GM18519 (cell line): ENCODE measurements around the gene LMX1A.

Source experiments
- ATAC-seq: cut with Tn5 transposase; IDR thresholded peaks from one replicate; pipeline ENCODE4 v1.9.1; 2021; ENCODE audit warnings: mild to moderate bottlenecking, moderate library complexity; ENCODE audit not compliant: unreplicated experiment, low FRiP score

Gene LMX1A

DNA sequence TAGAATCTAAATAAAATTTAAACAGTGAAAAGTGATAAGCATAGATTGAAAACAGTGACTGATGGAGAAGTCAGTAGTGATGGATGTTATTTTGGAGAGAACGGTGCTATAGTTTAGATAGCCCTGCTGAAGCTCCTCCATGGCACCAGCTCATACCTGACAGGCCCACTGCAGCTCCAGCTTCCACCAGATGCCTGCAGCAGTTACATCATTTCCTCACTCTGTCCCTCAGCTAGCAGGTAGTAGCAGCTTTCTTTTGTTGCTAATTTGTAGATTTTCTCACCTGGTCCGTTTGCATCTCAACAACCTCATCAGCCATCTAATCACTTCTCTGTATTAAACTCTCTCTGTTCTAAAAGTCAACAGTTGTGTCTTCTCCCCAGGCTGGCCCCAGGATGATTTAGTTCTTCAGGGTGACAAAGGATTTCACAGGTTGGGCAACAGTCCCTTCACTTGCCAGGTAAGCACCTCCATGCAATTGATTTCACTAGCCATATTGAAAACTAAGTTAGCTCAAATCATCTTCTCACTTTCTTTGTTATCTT is 128.3 kb downstream of the LMX1A start:
- no peak for ATAC-seq

- ATAC-seq, result no peak
These were observed 130.2 kb downstream of the LMX1A start for GRCh38 chr1:165226326-165226725.

DNA sequence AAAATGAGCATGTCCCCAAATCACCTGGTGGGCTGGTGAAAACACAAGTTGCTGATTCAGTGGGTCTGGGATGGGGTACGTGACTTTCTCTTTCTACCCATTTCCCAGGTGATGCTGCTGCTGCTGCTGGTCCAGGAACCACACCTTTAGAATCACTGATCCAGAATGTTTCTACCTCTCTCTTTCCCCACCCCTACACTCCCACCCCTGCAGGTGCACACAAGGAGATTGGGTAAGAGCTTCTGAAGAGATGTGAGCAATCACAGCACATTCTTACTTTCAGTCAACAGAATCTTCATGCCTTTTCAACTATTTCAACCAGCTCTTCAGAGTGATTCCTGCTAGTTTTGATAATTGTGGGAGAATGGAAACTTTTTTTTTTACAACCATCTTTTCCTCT is 130.9 kb downstream of the LMX1A start:
- ATAC-seq, result no peak

DNA sequence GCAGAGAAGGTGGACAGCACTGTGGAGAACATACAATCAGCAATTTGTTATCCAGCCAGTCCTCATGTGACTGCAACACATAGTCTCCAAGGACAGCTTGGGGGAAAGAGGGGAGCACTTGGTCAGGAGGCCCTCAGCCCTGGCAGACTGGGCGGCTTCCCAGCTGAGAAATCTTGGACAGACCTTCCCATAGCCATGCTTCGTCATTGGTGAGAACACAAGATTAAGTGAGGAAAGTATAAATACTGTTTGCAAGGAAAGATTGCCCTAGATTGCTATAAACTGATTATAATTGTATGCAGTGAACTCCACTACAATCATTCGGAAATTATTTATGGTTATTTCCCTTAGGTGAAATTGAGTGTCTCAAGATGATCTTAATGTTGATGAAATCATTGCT is 131.5 kb downstream of the LMX1A start:
- no peak for ATAC-seq

GRCh38 chr1:165224504-165224903 is 132.0 kb downstream of the LMX1A start:
- no peak for ATAC-seq

DNA sequence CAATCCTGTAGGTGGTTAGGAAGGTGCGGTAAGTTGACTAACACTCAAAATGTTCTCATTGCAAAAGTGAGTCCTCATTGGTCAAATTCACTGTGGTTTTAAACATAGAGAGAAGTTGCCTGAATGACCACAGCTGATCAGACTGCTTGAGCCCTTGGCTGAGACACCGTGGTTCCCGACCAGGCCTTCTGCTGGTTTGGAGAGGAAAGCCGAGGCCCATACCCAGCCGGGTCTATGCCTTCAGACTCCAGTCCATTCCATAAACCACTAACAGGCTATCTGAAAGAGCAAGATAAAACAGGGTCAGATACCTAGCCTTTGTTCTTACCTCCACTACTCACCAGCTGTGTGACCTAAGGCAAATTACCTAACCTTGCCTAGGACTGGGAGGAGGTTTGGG is 133.9 kb downstream of the LMX1A start:
- ATAC-seq, result no peak

GRCh38 chr1:165218731-165219130 is 137.8 kb downstream of the LMX1A start:
- ATAC-seq, result no peak

GRCh38 chr1:165217958-165218357 is 138.6 kb downstream of the LMX1A start:
- no peak for ATAC-seq

DNA sequence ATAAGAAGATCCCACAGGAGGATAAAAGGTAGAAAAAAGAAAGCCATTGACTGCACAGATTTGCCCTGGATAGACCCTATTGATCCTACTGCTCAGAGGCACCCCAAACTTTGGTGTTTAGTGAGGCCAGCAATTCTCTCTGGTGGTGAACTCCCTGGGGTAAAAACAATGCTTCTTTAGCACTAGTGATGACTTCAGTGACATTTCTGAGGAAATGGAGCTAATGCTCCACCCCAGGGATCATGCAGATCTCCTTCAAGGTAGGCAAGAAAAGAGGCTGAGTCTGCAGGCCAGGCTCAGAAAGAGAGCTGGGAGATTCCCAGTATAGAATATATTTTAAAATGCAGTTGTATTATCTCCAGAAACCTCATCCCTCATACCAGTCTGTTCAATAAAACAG is 140.3 kb downstream of the LMX1A start:
- ATAC-seq, result no peak

DNA sequence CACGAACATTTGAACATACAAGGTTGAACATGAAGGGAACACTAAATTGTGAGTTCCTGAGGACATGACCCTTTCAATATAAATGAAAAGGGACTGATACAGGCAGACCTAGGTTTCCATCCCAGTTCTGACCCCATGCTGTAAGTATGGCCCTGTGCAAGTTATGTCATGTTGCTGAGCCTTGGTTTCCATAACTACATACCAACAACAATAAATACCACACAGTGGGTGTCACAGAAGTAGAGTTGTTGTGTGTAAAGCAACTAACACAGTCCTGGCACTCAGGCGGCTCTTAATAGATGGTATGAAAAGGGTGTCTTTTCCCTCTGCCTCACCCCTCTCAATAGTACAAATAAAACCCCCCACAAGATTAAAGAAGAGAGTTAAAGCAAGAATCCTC is 140.8 kb downstream of the LMX1A start:
- no peak for ATAC-seq

- no peak for ATAC-seq
These were observed 144.3 kb downstream of the LMX1A start for GRCh38 chr1:165212229-165212628.

GRCh38 chr1:165207853-165208515 is 148.5 kb downstream of the LMX1A start:
- ATAC-seq, result no peak

GRCh38 chr1:165205145-165205544 is 151.4 kb downstream of the LMX1A start:
- ATAC-seq, result no peak

DNA sequence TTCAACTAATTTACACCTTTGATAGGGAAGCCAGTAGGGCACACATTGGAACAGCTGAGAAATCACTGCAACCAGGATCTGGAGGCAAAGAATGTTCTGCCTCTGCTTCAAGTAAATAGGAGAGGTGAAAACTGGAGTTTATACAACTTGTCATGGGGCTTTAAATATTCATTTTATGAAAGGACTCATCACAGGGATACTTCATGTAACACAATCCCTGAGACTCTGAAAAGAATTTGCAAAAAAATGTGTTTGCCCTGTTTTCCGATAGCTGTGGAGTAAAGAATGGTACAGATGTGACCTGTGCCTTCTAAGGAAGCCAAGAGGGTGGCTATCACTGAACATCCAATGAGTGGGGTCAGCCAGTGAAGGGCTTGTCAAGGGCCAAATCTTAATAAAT is 152.0 kb downstream of the LMX1A start:
- ATAC-seq, result no peak

GRCh38 chr1:165191087-165191486 is 165.4 kb downstream of the LMX1A start:
- no peak for ATAC-seq

DNA sequence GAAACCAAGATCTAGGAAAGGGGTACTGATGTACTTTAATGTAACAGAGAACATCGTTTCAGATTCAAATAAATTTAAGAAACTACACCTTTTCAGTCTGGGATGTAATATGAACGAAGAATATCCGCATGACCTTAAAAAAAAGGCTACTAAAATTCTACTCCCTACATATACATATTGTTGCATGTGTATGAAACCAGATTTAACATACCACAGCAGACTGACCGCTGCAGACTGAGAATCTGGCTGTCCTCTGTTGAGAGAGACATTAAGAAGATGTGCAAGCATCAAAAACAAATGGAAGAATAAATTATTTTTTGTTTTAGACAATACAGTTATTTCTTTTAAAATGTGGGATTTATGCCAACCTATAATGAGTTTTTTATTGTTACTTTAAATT is 166.6 kb downstream of the LMX1A start:
- ATAC-seq, result no peak

DNA sequence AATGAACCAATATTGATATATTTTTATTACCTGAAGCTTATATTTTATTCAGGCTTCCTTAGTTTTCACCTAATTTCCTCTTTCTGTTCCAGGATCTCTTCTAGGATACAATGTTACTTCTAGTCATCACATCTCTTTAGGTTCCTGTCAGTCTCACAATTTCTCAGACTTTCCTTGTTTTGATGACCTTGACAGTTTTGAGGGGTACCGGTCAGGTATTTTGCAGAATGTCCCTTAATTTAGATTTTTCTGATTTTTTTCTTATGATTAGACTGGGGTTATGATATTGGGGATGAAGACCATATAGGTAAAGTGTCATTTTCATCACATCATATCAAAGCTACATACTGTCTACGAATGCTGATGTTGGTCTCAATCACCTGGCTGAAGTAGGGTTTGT is 167.5 kb downstream of the LMX1A start:
- no peak for ATAC-seq

GRCh38 chr1:165187031-165188009 is 169.2 kb downstream of the LMX1A start:
- ATAC-seq, result no peak

DNA sequence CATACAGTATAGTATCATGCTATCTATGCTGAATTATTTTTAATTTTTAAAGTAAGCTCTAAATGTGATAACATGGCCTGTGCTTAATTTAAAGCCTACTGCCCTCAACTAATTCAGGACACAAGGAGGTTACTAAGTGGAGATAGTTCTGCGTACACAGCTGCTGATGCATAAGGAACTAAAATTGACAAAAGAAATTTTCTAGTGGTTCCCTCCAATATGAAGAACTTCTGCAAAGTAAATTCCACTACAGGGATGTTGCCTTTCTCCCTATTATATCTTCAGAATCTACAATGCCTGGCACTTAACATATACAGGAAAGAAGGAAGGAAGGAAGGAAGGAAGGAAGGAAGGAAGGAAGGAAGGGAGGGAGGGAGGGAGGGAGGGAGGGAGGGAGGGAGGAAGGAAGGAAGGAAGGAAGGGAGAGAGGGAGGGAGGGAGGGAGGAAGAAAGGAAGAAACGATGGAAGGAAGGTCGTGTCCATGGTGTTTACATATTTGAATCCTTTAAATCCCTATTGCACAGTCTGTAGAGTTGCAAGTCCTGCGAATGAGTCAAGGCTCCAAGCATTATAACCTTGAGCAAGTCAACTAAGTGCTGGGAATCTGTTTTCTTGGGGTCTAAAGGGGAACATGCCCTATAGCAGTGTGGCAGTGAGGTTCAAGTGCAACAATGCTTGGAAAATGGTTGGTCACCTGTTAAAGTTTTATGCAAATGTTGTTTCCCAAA is 171.2 kb downstream of the LMX1A start:
- ATAC-seq, result no peak

GRCh38 chr1:165182975-165183374 is 173.5 kb downstream of the LMX1A start:
- ATAC-seq, result no peak

GRCh38 chr1:165179306-165179705 is 177.2 kb downstream of the LMX1A start:
- no peak for ATAC-seq
